Mesendoderm (in vitro differentiated cells): ENCODE data around the gene ZBED2. TPM values are rescaled to one million over a fixed set of nuclear protein-coding genes. Genes with fewer than 3 reads are reported as not detected.
"Not testable (repeated sequence)": the region's sequence is repeated elsewhere in the genome, so short reads cannot be mapped to it uniquely, and the experiment has no call there.

Source experiments
- DNase-seq: peaks from one replicate; pipeline ENCODE4 v3.0.0; 2013
- H2AK5ac ChIP-seq: 2 replicates; pipeline ENCODE4 v1.6.1; 2013; ENCODE audit warnings: low read length, inconsistent platforms
- H2BK120ac ChIP-seq: 2 replicates; pipeline ENCODE4 v1.6.1; 2013; ENCODE audit warnings: low read depth, mild to moderate bottlenecking, low read length, moderate library complexity, mixed read lengths
- H2BK15ac ChIP-seq: replicated peaks from 2 replicates; pipeline ENCODE4 v1.6.1; 2013; ENCODE audit warnings: low read depth, mild to moderate bottlenecking, moderate library complexity
- H2BK5ac ChIP-seq: 2 replicates; pipeline ENCODE4 v1.6.1; 2013; ENCODE audit warnings: low read length, inconsistent platforms
- H3K18ac ChIP-seq: 2 replicates; pipeline ENCODE4 v1.6.1; 2013; ENCODE audit warnings: mild to moderate bottlenecking, low read length, mixed read lengths
- H3K23ac ChIP-seq: one replicate; pipeline ENCODE4 v1.6.1; 2013; ENCODE audit warnings: low read length
- H3K27ac ChIP-seq: 2 replicates; pipeline ENCODE4 v1.5.1; 2013; ENCODE audit warnings: low read depth, mild to moderate bottlenecking, inconsistent platforms, low read length, moderate library complexity
- H3K27me3 ChIP-seq: 2 replicates; pipeline ENCODE4 v1.6.1; 2013; ENCODE audit warnings: low read length, control low read depth, mild to moderate bottlenecking, inconsistent platforms; ENCODE audit not compliant: insufficient read depth, poor library complexity
- H3K36me3 ChIP-seq: 2 replicates; pipeline ENCODE4 v1.6.1; 2013; ENCODE audit warnings: low read length, inconsistent platforms; ENCODE audit not compliant: control insufficient read depth, insufficient read depth
- H3K4ac ChIP-seq: one replicate; pipeline ENCODE4 v1.6.1; 2013; ENCODE audit warnings: low read depth, mild to moderate bottlenecking, low read length, moderate library complexity
- H3K4me1 ChIP-seq: 2 replicates; pipeline ENCODE4 v1.6.1; 2013; ENCODE audit warnings: low read depth, low read length, inconsistent platforms; ENCODE audit not compliant: control insufficient read depth
- H3K4me2 ChIP-seq: 2 replicates; pipeline ENCODE4 v1.6.1; 2013; ENCODE audit warnings: low read length
- H3K4me3 ChIP-seq: 2 replicates; pipeline ENCODE4 v1.5.1; 2013; ENCODE audit warnings: mild to moderate bottlenecking, low read length
- H3K56ac ChIP-seq: one replicate; pipeline ENCODE4 v1.6.1; 2013; ENCODE audit warnings: low read length
- H3K79me1 ChIP-seq: 2 replicates; pipeline ENCODE4 v1.6.1; 2013; ENCODE audit warnings: low read length, inconsistent platforms
- H3K79me2 ChIP-seq: 2 replicates; pipeline ENCODE4 v1.6.1; 2013; ENCODE audit warnings: mild to moderate bottlenecking, low read length; ENCODE audit not compliant: control insufficient read depth, insufficient read depth
- H3K9ac ChIP-seq: 2 replicates; pipeline ENCODE4 v1.6.1; 2013; ENCODE audit warnings: low read length, inconsistent platforms
- H4K5ac ChIP-seq: one replicate; pipeline ENCODE4 v1.6.1; 2013; ENCODE audit warnings: low read length
- H4K8ac ChIP-seq: one replicate; pipeline ENCODE4 v1.6.1; 2013; ENCODE audit warnings: low read depth, mild to moderate bottlenecking, control low read depth, low read length, moderate library complexity
- WGBS: extraction: QIAGEN DNeasy Blood & Tissue Kit; methylation state at CpG from one replicate; pipeline ENCODE4 v1.1.7; 2013; ENCODE audit warnings: low lambda C conversion rate, missing lambda C conversion rate; ENCODE audit not compliant: insufficient coverage; ENCODE audit errors: extremely low coverage; 5-methylcytosine and 5-hydroxymethylcytosine counted together
- polyA plus RNA-seq, 2 experiments: library from polyadenylated mRNA; stranded (reverse); fragments of 200-250 nt; gene quantifications; one replicate each; pipeline ENCODE4 v1.2.3, GENCODE V29; 2013

Gene ZBED2, protein sequence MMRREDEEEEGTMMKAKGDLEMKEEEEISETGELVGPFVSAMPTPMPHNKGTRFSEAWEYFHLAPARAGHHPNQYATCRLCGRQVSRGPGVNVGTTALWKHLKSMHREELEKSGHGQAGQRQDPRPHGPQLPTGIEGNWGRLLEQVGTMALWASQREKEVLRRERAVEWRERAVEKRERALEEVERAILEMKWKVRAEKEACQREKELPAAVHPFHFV
- polyA plus RNA-seq (2013, experiment 1 of 2) = not detected
- not detected for polyA plus RNA-seq (2013, experiment 2 of 2)

DNA sequence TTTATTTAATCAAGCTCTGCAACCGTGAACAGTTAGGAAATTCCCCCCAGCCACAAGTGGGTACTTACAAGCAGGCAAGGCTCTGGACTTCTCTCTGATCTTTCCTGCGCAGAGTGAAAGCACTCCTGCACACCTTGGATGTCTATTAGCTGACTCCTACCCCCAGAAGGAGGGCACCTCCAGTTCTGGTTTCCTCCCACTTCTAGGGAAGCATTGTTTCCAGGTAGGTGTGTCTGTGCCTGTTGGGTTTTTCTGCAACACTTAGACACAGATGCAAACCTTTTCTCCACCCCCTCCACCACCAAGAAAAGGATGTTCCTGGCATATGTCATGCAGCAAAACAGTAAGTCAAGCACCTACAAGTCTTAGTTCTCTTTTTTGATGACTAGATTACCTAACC, at the start of gene ZBED2:
ZBED2 (minus strand) TSS at position 115 of the 400 bp plus-strand sequence. CDS start 1,145 bp downstream, outside the sequence.
- WGBS = no CpG with 5 or more reads among the region's 2 CpGs
- H3K23ac ChIP-seq = no peak within 1 kb of the TSS
- H3K4me1 ChIP-seq = no peaks in the 10 kb centered on the region
- DNase-seq = no peak
- H3K56ac ChIP-seq = no peak within 1 kb of the TSS
- H3K4me2 ChIP-seq = no peak within 1 kb of the TSS
- no peak within 1 kb of the TSS for H4K8ac ChIP-seq
- H2AK5ac ChIP-seq = no peak within 1 kb of the TSS
- no peak within 1 kb of the TSS for H3K27ac ChIP-seq
- no peaks in the 10 kb centered on the region for H3K27me3 ChIP-seq
- H2BK5ac ChIP-seq = no peak within 1 kb of the TSS
- H4K5ac ChIP-seq = no peak within 1 kb of the TSS
- no peak within 1 kb of the TSS for H3K4ac ChIP-seq
- H2BK15ac ChIP-seq = no peak within 1 kb of the TSS
- no peaks in the 10 kb centered on the region for H3K79me2 ChIP-seq
- no peak within 1 kb of the TSS for H3K4me3 ChIP-seq
- no peaks in the 10 kb centered on the region for H3K36me3 ChIP-seq
- H3K9ac ChIP-seq = no peak within 1 kb of the TSS
- no peak within 1 kb of the TSS for H2BK120ac ChIP-seq
- no peaks in the 10 kb centered on the region for H3K79me1 ChIP-seq
- no peak within 1 kb of the TSS for H3K18ac ChIP-seq

DNA sequence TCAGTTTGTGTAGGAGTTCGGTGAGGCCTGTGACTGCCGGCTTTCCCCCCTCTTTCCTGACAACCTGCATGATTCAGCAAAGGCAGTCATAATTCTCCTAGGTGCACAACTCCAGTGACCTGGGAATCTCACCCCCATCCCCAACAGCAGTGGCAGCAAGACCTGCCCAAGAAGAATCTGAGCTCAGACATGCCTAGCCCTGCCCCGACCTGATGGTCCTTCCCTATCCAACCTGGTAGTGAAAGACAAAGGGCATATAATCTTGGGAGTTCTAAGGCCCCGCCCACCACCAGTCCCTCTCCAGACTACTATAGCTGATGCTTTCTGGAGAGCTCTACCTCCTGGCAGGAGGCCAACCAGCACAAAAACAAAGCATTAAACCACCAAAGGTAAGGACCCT, 44.2 kb upstream of the ZBED2 start:
- Histone ChIP-seq H3K4ac (no peak overlapping the region), H4K5ac (no peak overlapping the region), H3K56ac (no peak overlapping the region), H3K23ac (no peak overlapping the region), H2BK15ac (no peak overlapping the region), H3K27ac (no peak overlapping the region), H3K79me1 (no peaks in the 10 kb centered on the region), H2BK5ac (no peak overlapping the region), H3K4me1 (no peaks in the 10 kb centered on the region), H2BK120ac (no peak overlapping the region), H3K18ac (no peak overlapping the region), H3K79me2 (no peaks in the 10 kb centered on the region), H3K4me2 (no peak overlapping the region), H3K27me3 (no peaks in the 10 kb centered on the region), H4K8ac (no peak overlapping the region), H3K9ac (no peak overlapping the region), H2AK5ac (no peak overlapping the region), H3K36me3 (no peaks in the 10 kb centered on the region), H3K4me3 (no peak overlapping the region)
- no peak for DNase-seq
- no CpG with 5 or more reads among the region's 4 CpGs for WGBS

DNA sequence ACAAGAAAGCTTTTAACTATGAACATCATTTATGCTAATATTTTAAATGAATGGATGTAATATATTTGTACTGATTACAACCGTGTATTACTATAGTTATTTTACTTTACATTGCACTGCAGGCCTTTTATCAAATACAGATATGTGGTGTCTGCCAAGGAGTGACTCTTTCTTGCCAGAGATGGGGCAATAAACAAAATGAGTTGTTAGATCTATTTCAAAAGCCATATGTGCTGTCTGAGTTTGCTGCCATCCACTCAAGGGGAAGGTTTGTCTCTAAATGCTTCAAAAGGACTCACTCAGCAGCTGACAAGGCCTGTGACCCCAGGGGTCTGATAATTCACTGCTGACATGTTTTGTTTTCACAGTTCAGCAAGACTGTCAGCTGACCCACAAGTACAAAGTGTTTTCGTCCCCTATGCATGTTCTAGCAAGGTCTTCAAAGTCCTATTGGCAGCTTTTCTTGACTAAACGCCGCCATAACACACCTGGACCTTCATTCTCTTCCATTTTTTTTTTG, 41.3 kb upstream of the ZBED2 start:
- Histone ChIP-seq H3K36me3 (no peaks in the 10 kb centered on the region), H3K4me1 (no peaks in the 10 kb centered on the region), H3K79me1 (no peaks in the 10 kb centered on the region), H3K4me2 (no peak overlapping the region), H3K4ac (no peak overlapping the region), H2BK120ac (no peak overlapping the region), H4K5ac (no peak overlapping the region), H4K8ac (no peak overlapping the region), H3K56ac (no peak overlapping the region), H3K18ac (no peak overlapping the region), H3K79me2 (no peaks in the 10 kb centered on the region), H3K27me3 (no peaks in the 10 kb centered on the region), H3K9ac (no peak overlapping the region), H2BK5ac (no peak overlapping the region), H2AK5ac (no peak overlapping the region), H2BK15ac (no peak overlapping the region), H3K4me3 (no peak overlapping the region), H3K23ac (no peak overlapping the region), H3K27ac (no peak overlapping the region)
- no CpG with 5 or more reads among the region's 4 CpGs for WGBS
- peak; percentile 54 for DNase-seq

DNA sequence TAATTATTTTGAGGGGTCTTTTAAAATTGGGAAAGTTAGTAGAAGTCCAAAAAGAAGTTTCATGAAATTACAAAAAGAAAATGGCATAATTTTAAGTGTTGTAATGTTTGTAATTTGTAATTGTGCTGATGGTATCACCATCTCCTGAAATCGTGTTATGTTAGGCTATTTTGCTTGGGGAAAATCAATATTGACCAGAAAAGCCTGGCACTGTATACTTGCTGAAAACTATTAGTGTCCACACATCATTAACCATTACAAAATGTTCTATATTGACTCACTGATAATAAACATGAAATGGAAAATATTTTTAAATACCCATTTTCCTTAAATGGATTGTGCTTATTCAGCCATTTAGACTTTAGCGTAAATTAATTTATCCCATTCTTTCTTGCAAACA, 40.3 kb upstream of the ZBED2 start:
- Histone ChIP-seq H2BK5ac (no peak overlapping the region), H2BK15ac (no peak overlapping the region), H3K18ac (no peak overlapping the region), H3K27ac (no peak overlapping the region), H3K9ac (no peak overlapping the region), H3K56ac (no peak overlapping the region), H3K27me3 (no peaks in the 10 kb centered on the region), H3K4me2 (no peak overlapping the region), H3K79me2 (no peaks in the 10 kb centered on the region), H3K4ac (no peak overlapping the region), H3K23ac (no peak overlapping the region), H4K5ac (no peak overlapping the region), H4K8ac (no peak overlapping the region), H2BK120ac (no peak overlapping the region), H2AK5ac (no peak overlapping the region), H3K4me1 (no peaks in the 10 kb centered on the region), H3K4me3 (no peak overlapping the region), H3K36me3 (no peaks in the 10 kb centered on the region), H3K79me1 (no peaks in the 10 kb centered on the region)
- WGBS = no CpG with 5 or more reads among the region's 2 CpGs
- no peak for DNase-seq

DNA sequence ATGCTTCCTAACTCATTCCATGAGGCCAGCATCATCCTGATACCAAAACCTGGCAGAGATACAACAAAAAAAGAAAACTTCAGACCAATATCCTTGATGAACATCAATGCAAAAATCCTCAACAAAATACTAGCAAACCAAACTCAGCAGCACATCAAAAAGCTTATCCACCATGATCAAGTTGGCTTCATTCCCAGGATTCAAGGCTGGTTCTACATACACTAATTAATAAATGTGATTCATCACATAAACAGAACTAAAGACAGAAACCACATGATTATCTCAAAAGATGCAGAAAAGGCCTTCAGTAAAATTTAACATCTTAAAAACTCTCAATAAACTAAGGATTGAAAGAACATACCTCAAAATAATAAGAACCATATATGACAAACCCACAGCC, 35.5 kb upstream of the ZBED2 start:
- not testable (repeated sequence) for H3K4me3 ChIP-seq, H3K27ac ChIP-seq, H2BK120ac ChIP-seq, H3K4me2 ChIP-seq, H2AK5ac ChIP-seq, H3K18ac ChIP-seq, H3K27me3 ChIP-seq, H2BK5ac ChIP-seq, H3K79me1 ChIP-seq, H3K36me3 ChIP-seq, H4K5ac ChIP-seq, H3K23ac ChIP-seq, H3K4me1 ChIP-seq, H3K4ac ChIP-seq, H3K79me2 ChIP-seq, H3K9ac ChIP-seq, H4K8ac ChIP-seq, DNase-seq, H2BK15ac ChIP-seq, H3K56ac ChIP-seq

DNA sequence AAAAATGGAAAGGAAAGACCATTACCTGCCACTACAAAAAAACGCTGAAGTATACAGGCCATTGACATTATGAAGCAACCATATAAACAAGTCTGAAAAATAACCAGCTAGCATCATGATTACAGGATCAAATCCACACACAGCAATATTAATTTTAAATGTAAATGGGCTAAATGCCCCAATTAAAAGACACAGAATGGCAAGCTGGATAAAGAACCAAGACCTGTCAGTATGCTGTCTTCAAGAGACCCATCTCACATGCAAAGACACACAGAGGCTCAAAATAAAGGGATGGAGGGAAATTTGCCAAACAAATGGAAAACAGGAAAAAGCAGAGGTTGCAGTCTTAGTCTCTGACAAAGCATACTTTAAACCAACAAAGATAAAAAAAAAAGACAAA, 33.9 kb upstream of the ZBED2 start:
- H4K5ac ChIP-seq, H3K23ac ChIP-seq, H3K4ac ChIP-seq, DNase-seq, H3K79me1 ChIP-seq, H3K27ac ChIP-seq, H3K9ac ChIP-seq, H3K79me2 ChIP-seq, H3K4me2 ChIP-seq, H3K18ac ChIP-seq, H3K4me3 ChIP-seq, H2BK5ac ChIP-seq, H2BK15ac ChIP-seq, H3K36me3 ChIP-seq, H4K8ac ChIP-seq, H2AK5ac ChIP-seq, H3K56ac ChIP-seq, H2BK120ac ChIP-seq, H3K4me1 ChIP-seq, H3K27me3 ChIP-seq: not testable (repeated sequence)
- no CpG with 5 or more reads among the region's 1 CpG for WGBS
